Neuronal stem cell (in vitro differentiated cells): Measurements from ENCODE around the gene AUTS2.

Source experiments
- DNase-seq: peaks from one replicate; pipeline ENCODE4 v3.0.0-alpha.2; 2013; ENCODE audit warnings: low spot score
- H2AFZ ChIP-seq: one replicate; pipeline ENCODE4 v1.6.1; 2013; ENCODE audit warnings: mild to moderate bottlenecking, low read length, inconsistent platforms
- H2AK5ac ChIP-seq: 2 replicates; pipeline ENCODE4 v1.6.1; 2013; ENCODE audit warnings: low read depth, mild to moderate bottlenecking, inconsistent platforms, low read length, moderate library complexity, mixed read lengths
- H2BK120ac ChIP-seq: 2 replicates; pipeline ENCODE4 v1.6.1; 2013; ENCODE audit warnings: low read depth, mild to moderate bottlenecking, inconsistent platforms, low read length, moderate library complexity, mixed read lengths
- H2BK12ac ChIP-seq: one replicate; pipeline ENCODE4 v1.6.1; 2013; ENCODE audit warnings: low read length, inconsistent platforms
- H2BK15ac ChIP-seq: 2 replicates; pipeline ENCODE4 v1.6.1; 2013; ENCODE audit warnings: mild to moderate bottlenecking, low read length, inconsistent platforms, mixed read lengths
- H2BK5ac ChIP-seq: one replicate; pipeline ENCODE4 v1.6.1; 2013; ENCODE audit warnings: inconsistent platforms, mild to moderate bottlenecking, low read length, moderate library complexity
- H3K14ac ChIP-seq: one replicate; pipeline ENCODE4 v1.6.1; 2013; ENCODE audit warnings: low read length, inconsistent platforms
- H3K18ac ChIP-seq: 2 replicates; pipeline ENCODE4 v1.6.1; 2013; ENCODE audit warnings: low read length, inconsistent platforms
- H3K23ac ChIP-seq: 2 replicates; pipeline ENCODE4 v1.6.1; 2013; ENCODE audit warnings: low read depth, mild to moderate bottlenecking, mixed read lengths, low read length, inconsistent platforms; ENCODE audit not compliant: poor library complexity
- H3K27ac ChIP-seq: replicated peaks from 3 replicates; pipeline ENCODE4 v1.5.1; 2013; ENCODE audit warnings: low read length, inconsistent platforms
- H3K27me3 ChIP-seq, 3 experiments: 2 replicates each; pipeline ENCODE4 v1.6.1; 2013; ENCODE audit warnings: low read length in 3 of 3, mild to moderate bottlenecking in 2 of 3, inconsistent platforms in 1 of 3, low read depth in 1 of 3, mixed read lengths in 1 of 3, moderate library complexity in 1 of 3; ENCODE audit not compliant: control insufficient read depth in 3 of 3, insufficient read depth in 3 of 3
- H3K36me3 ChIP-seq, 2 donors: replicated peaks in 1 of 2; 2 replicates each; pipeline ENCODE4 v1.6.1; 2013; ENCODE audit warnings: low read length in 2 of 2; ENCODE audit not compliant: control insufficient read depth in 2 of 2, insufficient read depth in 2 of 2
- H3K4ac ChIP-seq: 2 replicates; pipeline ENCODE4 v1.6.1; 2013; ENCODE audit warnings: inconsistent platforms, mild to moderate bottlenecking, low read length, moderate library complexity
- H3K4me1 ChIP-seq, 2 donors: 1 replicate in 1 of 2; 2 replicates in 1 of 2; pipeline ENCODE4 v1.6.1; 2013; ENCODE audit warnings: low read length in 2 of 2, low read depth in 1 of 2; ENCODE audit not compliant: control insufficient read depth in 2 of 2, insufficient read depth in 1 of 2
- H3K4me2 ChIP-seq: one replicate; pipeline ENCODE4 v1.6.1; 2013; ENCODE audit warnings: mild to moderate bottlenecking, low read length, inconsistent platforms; ENCODE audit not compliant: insufficient read depth, poor library complexity, severe bottlenecking
- H3K4me3 ChIP-seq, 2 donors: 2 replicates each; pipeline ENCODE4 v1.5.1; 2013; ENCODE audit warnings: low read length in 2 of 2, mild to moderate bottlenecking in 2 of 2, inconsistent platforms in 1 of 2, moderate library complexity in 1 of 2
- H3K79me1 ChIP-seq: one replicate; pipeline ENCODE4 v1.6.1; 2013; ENCODE audit warnings: low read depth, mild to moderate bottlenecking, inconsistent platforms, low read length, moderate library complexity
- H3K9ac ChIP-seq: one replicate; pipeline ENCODE4 v1.6.1; 2013; ENCODE audit warnings: mild to moderate bottlenecking, low read depth, low read length, inconsistent platforms; ENCODE audit not compliant: poor library complexity
- H3K9me3 ChIP-seq, 2 donors: replicated peaks in 1 of 2; 2 replicates each; pipeline versions ENCODE3 to v1.6.1; 2013; ENCODE audit warnings: low read length in 2 of 2, mild to moderate bottlenecking in 2 of 2, inconsistent platforms in 1 of 2, low read depth in 1 of 2, mixed read lengths in 1 of 2, moderate library complexity in 1 of 2; ENCODE audit not compliant: control insufficient read depth in 2 of 2, insufficient read depth in 1 of 2
- H4K8ac ChIP-seq: one replicate; pipeline ENCODE4 v1.6.1; 2013; ENCODE audit warnings: low read depth, mild to moderate bottlenecking, inconsistent platforms, low read length, moderate library complexity
- H4K91ac ChIP-seq: one replicate; pipeline ENCODE4 v1.6.1; 2013; ENCODE audit warnings: low read length, low read depth, mild to moderate bottlenecking, inconsistent platforms; ENCODE audit not compliant: poor library complexity
- WGBS, 2 donors: extraction: QIAGEN DNeasy Blood & Tissue Kit; methylation state at CpG; one replicate each; pipeline ENCODE4 v1.1.7; 2013; ENCODE audit warnings: missing lambda C conversion rate in 2 of 2, mixed read lengths in 1 of 2; ENCODE audit not compliant: insufficient read length in 2 of 2, insufficient replicate concordance in 1 of 2; ENCODE audit errors: extremely low coverage in 2 of 2; 5-methylcytosine and 5-hydroxymethylcytosine counted together

Gene AUTS2

DNA sequence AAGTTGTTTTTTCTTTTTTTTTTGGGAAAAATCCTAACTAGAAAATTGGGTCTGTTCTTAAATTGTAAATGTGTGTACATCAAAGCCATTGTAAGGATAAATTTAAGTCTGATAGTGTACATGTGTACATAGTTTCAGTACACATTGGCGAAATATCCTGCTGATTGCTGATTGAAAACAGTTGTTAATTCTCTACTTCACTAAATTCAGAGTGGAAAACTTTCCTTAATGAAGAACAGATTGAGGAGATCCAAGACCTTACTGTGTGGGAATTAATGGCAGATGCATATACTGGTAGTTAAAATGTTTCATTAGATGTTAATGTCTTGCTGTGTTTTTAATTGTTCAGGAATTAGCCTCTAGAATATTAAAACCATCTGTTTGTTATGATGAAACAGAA, 506.0 kb downstream of the AUTS2 start:
- H3K4me3 ChIP-seq = no peak overlapping the region
- no peak overlapping the region for H3K4ac ChIP-seq
- H3K79me1 ChIP-seq = no peaks in the 10 kb centered on the region
- DNase-seq = no peak
- no peak overlapping the region for H2BK120ac ChIP-seq
- H3K27ac ChIP-seq = no peak overlapping the region
- H3K18ac ChIP-seq = no peak overlapping the region
- peaks cover 0 to 2% of the 10 kb centered on the region in 2 donors for H3K4me1 ChIP-seq
- no peak overlapping the region for H2AFZ ChIP-seq
- H4K8ac ChIP-seq = no peak overlapping the region
- H3K14ac ChIP-seq = no peak overlapping the region
- H2BK15ac ChIP-seq = no peak overlapping the region
- no CpG with 5 or more reads among the region's 1 CpG for WGBS, 2 donors
- no peak overlapping the region for H3K23ac ChIP-seq
- H3K4me2 ChIP-seq = no peak overlapping the region
- H4K91ac ChIP-seq = no peak overlapping the region
- no peak overlapping the region for H3K9ac ChIP-seq
- no peak overlapping the region for H2AK5ac ChIP-seq
- H3K36me3 ChIP-seq = no peaks in the 10 kb centered on the region
- no peak overlapping the region for H2BK12ac ChIP-seq
- no peaks in the 10 kb centered on the region for H3K27me3 ChIP-seq
- H2BK5ac ChIP-seq = no peak overlapping the region
- H3K9me3 ChIP-seq = no peaks in the 10 kb centered on the region

DNA sequence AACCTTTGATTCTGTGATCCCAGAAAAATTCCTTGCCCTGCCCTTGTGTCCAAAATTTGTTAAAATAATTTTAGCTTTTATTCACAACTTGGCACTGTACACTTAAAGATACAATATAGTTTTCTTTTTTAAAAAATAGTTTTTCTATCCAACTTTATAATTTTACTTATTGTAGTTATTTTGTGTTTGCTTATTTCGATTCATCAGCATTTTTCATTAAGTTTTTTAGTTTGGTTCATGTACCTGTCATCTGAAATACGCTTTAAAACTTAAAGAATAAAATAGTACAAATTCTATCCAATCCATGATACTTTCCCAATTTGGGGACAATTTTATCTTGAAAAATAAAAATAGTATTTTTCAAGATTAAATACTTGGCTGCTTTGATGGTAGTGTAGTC, 514.8 kb downstream of the AUTS2 start:
- H3K36me3 ChIP-seq = peaks cover 0 to 3% of the 10 kb centered on the region in 2 donors
- H3K4me3 ChIP-seq = no peak overlapping the region
- H2BK15ac ChIP-seq = no peak overlapping the region
- H2BK5ac ChIP-seq = no peak overlapping the region
- H2BK120ac ChIP-seq = no peak overlapping the region
- H2AFZ ChIP-seq = no peak overlapping the region
- no peaks in the 10 kb centered on the region for H3K27me3 ChIP-seq
- no peak overlapping the region for H3K27ac ChIP-seq
- H2AK5ac ChIP-seq = no peak overlapping the region
- H4K8ac ChIP-seq = no peak overlapping the region
- no peaks in the 10 kb centered on the region for H3K4me1 ChIP-seq
- H3K4ac ChIP-seq = no peak overlapping the region
- H3K9me3 ChIP-seq = no peaks in the 10 kb centered on the region
- H3K79me1 ChIP-seq = no peaks in the 10 kb centered on the region
- no peak overlapping the region for H3K18ac ChIP-seq
- no CpG with 5 or more reads among the region's 2 CpGs for WGBS, 2 donors
- no peak for DNase-seq
- no peak overlapping the region for H2BK12ac ChIP-seq
- H3K9ac ChIP-seq = no peak overlapping the region
- H3K14ac ChIP-seq = no peak overlapping the region
- no peak overlapping the region for H3K4me2 ChIP-seq
- H4K91ac ChIP-seq = no peak overlapping the region
- H3K23ac ChIP-seq = no peak overlapping the region

DNA sequence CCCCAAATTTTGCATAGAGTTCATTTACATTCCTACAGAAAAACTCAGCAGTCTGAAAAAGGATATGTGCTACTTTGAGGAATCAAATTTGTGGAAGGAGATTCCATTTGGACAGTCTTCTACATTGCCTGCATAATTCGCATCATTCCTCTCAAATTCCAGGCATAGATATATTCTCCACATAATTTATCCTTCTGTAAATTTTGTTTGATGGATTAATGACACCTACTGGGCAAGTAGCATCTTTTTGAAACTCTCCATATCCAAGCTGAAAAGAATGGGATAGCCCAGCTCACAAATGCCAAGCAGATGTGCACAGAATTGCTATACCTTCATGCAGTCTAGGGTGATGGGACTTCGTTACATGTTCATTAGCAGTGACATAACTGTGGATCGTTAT, 515.3 kb downstream of the AUTS2 start:
- Histone ChIP-seq H3K4me3 (no peak overlapping the region), H2BK12ac (no peak overlapping the region), H3K27me3 (no peaks in the 10 kb centered on the region), H3K4ac (no peak overlapping the region), H2AFZ (no peak overlapping the region), H3K9me3 (no peaks in the 10 kb centered on the region), H3K18ac (no peak overlapping the region), H2AK5ac (no peak overlapping the region), H3K36me3 (peaks cover 0 to 8% of the 10 kb centered on the region in 2 donors), H2BK5ac (no peak overlapping the region), H3K79me1 (no peaks in the 10 kb centered on the region), H4K91ac (no peak overlapping the region), H3K27ac (no peak overlapping the region), H3K4me2 (no peak overlapping the region), H3K4me1 (no peaks in the 10 kb centered on the region), H3K9ac (no peak overlapping the region), H2BK120ac (no peak overlapping the region), H2BK15ac (no peak overlapping the region), H4K8ac (no peak overlapping the region), H3K23ac (no peak overlapping the region), H3K14ac (no peak overlapping the region)
- DNase-seq = no peak
- WGBS, 2 donors = no CpG with 5 or more reads among the region's 3 CpGs

DNA sequence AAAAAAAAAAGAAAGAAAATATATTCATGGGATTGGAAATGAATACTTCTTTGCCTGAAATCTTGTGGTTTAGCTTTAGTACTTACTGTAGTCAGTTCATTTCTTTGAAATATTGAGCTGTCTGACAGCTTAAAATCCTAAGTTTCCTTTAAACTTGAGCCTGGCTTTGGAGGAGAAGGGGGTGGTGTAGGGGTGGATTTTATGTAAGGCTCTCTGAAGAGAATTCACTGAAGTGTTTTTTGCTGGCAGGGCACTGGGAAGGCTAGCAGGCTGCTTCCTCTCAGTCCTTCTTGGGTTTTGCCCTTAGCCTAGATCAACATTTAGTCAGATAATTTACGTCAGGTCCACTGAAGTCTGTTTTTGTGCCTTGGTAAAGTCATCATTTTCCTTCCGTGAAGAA, 516.5 kb downstream of the AUTS2 start:
- Histone ChIP-seq H2BK15ac (no peak overlapping the region), H3K18ac (no peak overlapping the region), H3K36me3 (peaks cover 0 to 16% of the 10 kb centered on the region in 2 donors), H3K9ac (no peak overlapping the region), H3K23ac (no peak overlapping the region), H2BK12ac (no peak overlapping the region), H4K91ac (no peak overlapping the region), H3K4me3 (no peak overlapping the region), H4K8ac (no peak overlapping the region), H2AK5ac (no peak overlapping the region), H3K27me3 (no peaks in the 10 kb centered on the region), H3K4me1 (no peaks in the 10 kb centered on the region), H2BK5ac (no peak overlapping the region), H2BK120ac (no peak overlapping the region), H3K4me2 (no peak overlapping the region), H3K79me1 (no peaks in the 10 kb centered on the region), H2AFZ (no peak overlapping the region), H3K9me3 (peaks cover 0 to under 1% of the 10 kb centered on the region in 2 donors), H3K4ac (no peak overlapping the region), H3K14ac (no peak overlapping the region), H3K27ac (no peak overlapping the region)
- WGBS, 2 donors = no CpG with 5 or more reads among the region's 2 CpGs
- no peak for DNase-seq
